Adrenal gland (tissue), 5 donors: ENCODE results near the gene GBF1.

ENCODE experiments used
- CTCF ChIP-seq, 6 experiments: fragments of 450-650 bp in 4 of 6; fragments of 200-600 bp in 2 of 6; sonication (generic) in 1 of 6; IDR thresholded peaks; 1 replicate in 5 of 6; 2 replicates in 1 of 6; pipeline versions ENCODE4 v1.5.1 to v1.8.0; 2016 to 2021; ENCODE audit warnings: antibody characterized with exemption in 6 of 6, mild to moderate bottlenecking in 2 of 6, moderate library complexity in 1 of 6
- POLR2A ChIP-seq, 2 donors: fragments of 450-650 bp; IDR thresholded peaks; one replicate each; pipeline ENCODE4 v1.6.1; 2017; ENCODE audit warnings: antibody characterized with exemption in 2 of 2, mild to moderate bottlenecking in 2 of 2, moderate library complexity in 1 of 2
- donor health status: DM: no; HTN: no; CAD: no.

GRCh38 chr10:102261196-102261595 is 15.9 kb downstream of the GBF1 start:
- TF ChIP-seq CTCF (IDR thresholded peaks at IDR 0.05): no peak
- no peak for TF ChIP-seq POLR2A (IDR thresholded peaks at IDR 0.05)
